BE2C (cell line): ENCODE data around the gene TLR9.
A peak's percentile ranks its signal among the peaks of the same experiment; 100 is the strongest.

Experiments used
- DNase-seq: peaks from one replicate; pipeline ENCODE4 v3.0.0-alpha.2; 2020
- H3K27me3 ChIP-seq: fragments of 250-450 bp; sonication (Bioruptor Pico); 2 replicates; pipeline ENCODE4 v1.5.1; 2020; ENCODE audit warnings: mild to moderate bottlenecking
- H3K36me3 ChIP-seq: fragments of 250-450 bp; sonication (Bioruptor Pico); 2 replicates; pipeline ENCODE4 v1.5.1; 2020; ENCODE audit warnings: mild to moderate bottlenecking
- H3K4me1 ChIP-seq: fragments of 250-450 bp; sonication (Bioruptor Pico); 2 replicates; pipeline ENCODE4 v1.5.1; 2020
- H3K4me3 ChIP-seq: 2 replicates; pipeline ENCODE4 v1.5.1; 2011; ENCODE audit warnings: low read depth, low read length
- H3K9me3 ChIP-seq: fragments of 250-450 bp; sonication (Bioruptor Pico); 2 replicates; pipeline ENCODE4 v1.5.1; 2020
- CTCF ChIP-seq: IDR thresholded peaks from 2 replicates; pipeline ENCODE4 v1.5.1; 2012; ENCODE audit warnings: mild to moderate bottlenecking, low read depth, low read length

The TLR9 gene

DNA sequence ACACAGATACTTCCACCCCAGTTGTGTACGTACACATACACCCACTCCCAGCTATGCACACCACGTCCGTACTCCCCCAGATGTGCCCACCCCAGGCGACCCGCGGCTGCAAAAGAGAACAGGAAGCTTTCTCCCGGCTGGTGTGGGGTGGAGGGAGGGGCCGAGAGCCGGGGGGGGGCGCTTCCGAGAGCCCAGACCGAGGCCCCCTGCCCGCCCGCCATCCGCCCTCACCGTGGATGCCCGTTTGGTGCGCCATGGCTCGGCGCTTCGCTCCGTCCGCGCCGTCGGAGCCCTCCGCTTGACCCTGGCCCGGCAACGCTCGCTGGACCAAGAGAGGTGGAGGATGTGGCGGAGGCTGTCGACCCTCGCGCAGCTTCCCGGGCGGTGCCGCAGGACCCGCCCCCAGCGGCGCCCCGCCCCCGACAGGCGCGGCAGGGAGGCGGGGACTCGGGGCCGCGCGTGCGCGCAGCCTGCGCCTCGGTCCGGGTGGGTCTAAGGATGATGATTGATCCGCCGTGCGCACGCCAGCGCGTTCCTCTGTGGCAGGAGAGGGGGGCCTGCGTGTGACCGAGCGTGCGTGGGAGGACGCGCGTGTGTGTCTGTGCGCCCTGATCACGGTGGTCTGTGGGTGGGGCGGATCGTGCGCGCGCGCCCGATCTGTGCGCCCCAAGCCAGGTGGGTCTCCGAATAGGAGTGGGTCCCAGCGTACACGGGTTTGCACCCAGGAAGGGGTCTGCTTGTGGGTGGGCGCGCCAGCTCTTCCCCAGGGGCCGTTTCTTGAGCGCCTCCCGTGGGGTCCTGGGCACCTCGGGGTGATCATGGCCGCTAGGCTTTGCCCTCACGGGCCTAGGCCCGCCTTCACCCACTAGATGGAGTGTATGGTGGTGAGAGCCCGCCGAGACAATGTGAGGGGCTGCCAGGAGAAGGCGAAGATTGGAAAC lies 13.6 kb upstream of the TLR9 start, which contains the start of gene TWF2:
Gene TWF2 (minus strand): TSS at position 398 of the 941 bp plus-strand sequence. CDS start 142 bp downstream, at position 256.
- peak; percentile 84 for DNase-seq
- Histone ChIP-seq H3K9me3 (no peaks in the 10 kb centered on the region), H3K36me3 (no peaks in the 10 kb centered on the region), H3K4me1 (peaks cover 8% of the 10 kb centered on the region), H3K4me3 (peak within 1 kb of the TSS; percentile 69), H3K27me3 (no peaks in the 10 kb centered on the region)
- TF ChIP-seq CTCF: peak; percentile 19

- Histone ChIP-seq H3K9me3 (no peaks in the 10 kb centered on the region), H3K36me3 (no peaks in the 10 kb centered on the region), H3K27me3 (no peaks in the 10 kb centered on the region), H3K4me3 (peak overlapping the region; percentile 69), H3K4me1 (peaks cover 7% of the 10 kb centered on the region)
- no peak for TF ChIP-seq CTCF
- DNase-seq: no peak
Observed at GRCh38 chr3:52238193-52238760, 12.8 kb upstream of the TLR9 start.

GRCh38 chr3:52237657-52238172 lies 12.3 kb upstream of the TLR9 start:
- Histone ChIP-seq H3K4me1 (peaks cover 7% of the 10 kb centered on the region), H3K9me3 (no peaks in the 10 kb centered on the region)
- DNase-seq: peak; percentile 43

DNA sequence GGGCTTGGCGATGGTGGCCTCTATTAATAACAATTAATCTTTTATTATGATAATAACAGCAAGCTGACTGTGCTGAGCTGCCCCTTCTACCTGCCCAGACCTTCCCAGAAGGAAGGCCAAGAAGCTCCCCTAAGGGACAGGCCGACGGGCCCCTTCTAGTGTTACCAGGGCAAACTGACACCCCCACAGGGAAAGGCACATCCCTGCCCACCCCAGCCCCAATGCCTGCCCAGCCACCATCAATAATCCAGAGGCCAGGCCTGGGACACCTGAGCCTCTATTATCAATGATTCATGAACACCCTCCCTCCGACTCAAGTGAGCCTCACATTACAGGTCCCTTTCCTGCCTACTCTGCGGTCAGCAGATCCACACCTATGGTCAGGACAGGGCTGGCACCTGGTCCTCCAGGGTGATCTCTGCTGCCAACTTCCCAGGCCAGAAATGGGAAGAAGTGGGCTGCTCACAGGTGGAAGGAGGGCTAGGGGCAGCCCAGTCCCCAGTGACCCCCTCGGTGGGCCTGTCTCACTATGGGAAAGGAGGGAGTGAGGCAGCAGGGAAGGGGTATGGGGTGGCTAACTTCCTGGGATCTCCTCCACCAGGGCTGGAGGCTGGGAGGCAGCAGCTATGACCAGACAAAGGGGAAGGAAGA lies 11.7 kb upstream of the TLR9 start:
- no peak overlapping the region for H3K4me3 ChIP-seq
- no peak for TF ChIP-seq CTCF
- H3K9me3 ChIP-seq: no peaks in the 10 kb centered on the region
- no peaks in the 10 kb centered on the region for H3K27me3 ChIP-seq
- no peaks in the 10 kb centered on the region for H3K36me3 ChIP-seq
- DNase-seq: no peak
- H3K4me1 ChIP-seq: peaks cover 7% of the 10 kb centered on the region

More at GRCh38 chr3:52237657-52238172, 12.3 kb upstream of the TLR9 start:
- no peak for TF ChIP-seq CTCF
- Histone ChIP-seq H3K27me3 (no peaks in the 10 kb centered on the region), H3K4me3 (peak overlapping the region; percentile 69; the same call in 1 of the 2 replicates), H3K36me3 (no peaks in the 10 kb centered on the region)

- H3K4me1 ChIP-seq: peaks cover 7% of the 10 kb centered on the region
- no peaks in the 10 kb centered on the region; the same call in 1 of the 2 replicates for H3K36me3 ChIP-seq
- TF ChIP-seq CTCF: no peak
- no peaks in the 10 kb centered on the region for H3K27me3 ChIP-seq
- DNase-seq: no peak
- H3K9me3 ChIP-seq: no peaks in the 10 kb centered on the region
- H3K4me3 ChIP-seq: no peak overlapping the region
Observed at GRCh38 chr3:52236424-52236886, 11.0 kb upstream of the TLR9 start.
